KMS-11 (cell line): ENCODE measurements around the gene METAP1D.
A peak's percentile ranks its signal among the peaks of the same experiment; 100 is the strongest.

Experiments used
- H2AFZ ChIP-seq: fragments of 200-600 bp; sonication (generic); 2 replicates; pipeline ENCODE4 v1.6.1; 2016; ENCODE audit warnings: antibody characterized with exemption, mixed run types, low read depth
- H3K27ac ChIP-seq: fragments of 200-600 bp; sonication (generic); 2 replicates; pipeline ENCODE4 v1.6.1; 2016; ENCODE audit warnings: mild to moderate bottlenecking, mixed run types
- H3K27me3 ChIP-seq: fragments of 200-600 bp; sonication (generic); 2 replicates; pipeline ENCODE4 v1.6.1; 2017; ENCODE audit warnings: mild to moderate bottlenecking, low read depth, mixed run types, moderate library complexity; ENCODE audit not compliant: insufficient read depth
- H3K36me3 ChIP-seq: fragments of 200-600 bp; sonication (generic); 2 replicates; pipeline ENCODE4 v1.6.1; 2017; ENCODE audit warnings: mild to moderate bottlenecking, mixed run types; ENCODE audit not compliant: insufficient read depth
- H3K4me1 ChIP-seq: fragments of 200-600 bp; sonication (generic); 2 replicates; pipeline ENCODE4 v1.6.1; 2016; ENCODE audit warnings: mild to moderate bottlenecking, low read depth, mixed run types; ENCODE audit not compliant: poor library complexity, severe bottlenecking
- H3K4me2 ChIP-seq: fragments of 200-600 bp; sonication (generic); 2 replicates; pipeline ENCODE4 v1.7.0; 2016; ENCODE audit warnings: mild to moderate bottlenecking, mixed run types
- H3K4me3 ChIP-seq: fragments of 200-600 bp; sonication (generic); IDR thresholded peaks from 2 replicates; pipeline ENCODE4 v1.6.1; 2017; ENCODE audit warnings: low read depth, low read length, mixed read lengths; ENCODE audit not compliant: insufficient read depth
- H3K79me2 ChIP-seq: fragments of 200-600 bp; sonication (generic); 2 replicates; pipeline ENCODE4 v1.6.1; 2016; ENCODE audit warnings: low read depth, mixed run types; ENCODE audit not compliant: insufficient read depth
- H3K9ac ChIP-seq: fragments of 200-600 bp; sonication (generic); 2 replicates; pipeline ENCODE4 v1.6.1; 2016; ENCODE audit warnings: mild to moderate bottlenecking, mixed run types
- H4K20me1 ChIP-seq: fragments of 200-600 bp; sonication (generic); 2 replicates; pipeline ENCODE4 v1.6.1; 2016; ENCODE audit warnings: mild to moderate bottlenecking, mixed run types; ENCODE audit not compliant: insufficient read depth
- TF ChIP-seq, protein P1 (sequence below): fragments of 200-600 bp; sonication (generic); conservative IDR thresholded peaks from 2 replicates; pipeline ENCODE4 v1.6.1; 2017; ENCODE audit warnings: low read depth, mild to moderate bottlenecking, antibody characterized with exemption, low read length, moderate library complexity, mixed read lengths

Gene METAP1D

DNA sequence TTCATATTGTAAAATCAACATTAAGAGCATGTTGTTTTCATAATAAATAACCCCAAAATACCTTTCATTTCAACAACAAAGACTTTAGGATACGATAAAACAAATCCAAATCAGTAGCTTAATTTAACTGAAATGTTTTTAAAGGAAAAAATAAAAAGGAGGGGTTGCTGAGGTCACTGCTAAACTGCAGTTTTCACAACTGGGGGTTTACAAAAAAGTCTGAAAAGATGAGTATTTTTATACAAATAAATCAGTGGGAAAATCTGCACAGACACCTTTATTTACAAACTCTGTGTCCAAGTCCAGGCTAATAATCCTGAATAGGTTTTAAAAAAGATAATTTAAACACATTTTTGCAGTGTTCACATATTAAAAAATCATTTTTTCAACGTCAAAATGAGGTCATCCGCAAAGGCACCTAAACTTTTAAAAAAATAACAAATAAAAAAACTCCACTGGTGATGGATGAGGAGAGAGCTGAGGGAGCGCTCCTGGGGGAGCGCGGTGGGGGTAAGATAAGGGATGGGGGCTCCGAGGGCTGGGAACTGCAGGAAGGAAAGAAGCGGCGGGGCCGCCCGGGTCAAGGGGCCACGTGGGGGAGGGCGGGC, 99.8 kb downstream of the METAP1D start:
- no peaks in the 10 kb centered on the region for H3K79me2 ChIP-seq
- peaks cover 84% of the 10 kb centered on the region for H3K27me3 ChIP-seq
- H2AFZ ChIP-seq: no peak overlapping the region
- H3K27ac ChIP-seq: no peak overlapping the region
- H3K4me3 ChIP-seq: no peak overlapping the region
- TF ChIP-seq, protein P1, sequence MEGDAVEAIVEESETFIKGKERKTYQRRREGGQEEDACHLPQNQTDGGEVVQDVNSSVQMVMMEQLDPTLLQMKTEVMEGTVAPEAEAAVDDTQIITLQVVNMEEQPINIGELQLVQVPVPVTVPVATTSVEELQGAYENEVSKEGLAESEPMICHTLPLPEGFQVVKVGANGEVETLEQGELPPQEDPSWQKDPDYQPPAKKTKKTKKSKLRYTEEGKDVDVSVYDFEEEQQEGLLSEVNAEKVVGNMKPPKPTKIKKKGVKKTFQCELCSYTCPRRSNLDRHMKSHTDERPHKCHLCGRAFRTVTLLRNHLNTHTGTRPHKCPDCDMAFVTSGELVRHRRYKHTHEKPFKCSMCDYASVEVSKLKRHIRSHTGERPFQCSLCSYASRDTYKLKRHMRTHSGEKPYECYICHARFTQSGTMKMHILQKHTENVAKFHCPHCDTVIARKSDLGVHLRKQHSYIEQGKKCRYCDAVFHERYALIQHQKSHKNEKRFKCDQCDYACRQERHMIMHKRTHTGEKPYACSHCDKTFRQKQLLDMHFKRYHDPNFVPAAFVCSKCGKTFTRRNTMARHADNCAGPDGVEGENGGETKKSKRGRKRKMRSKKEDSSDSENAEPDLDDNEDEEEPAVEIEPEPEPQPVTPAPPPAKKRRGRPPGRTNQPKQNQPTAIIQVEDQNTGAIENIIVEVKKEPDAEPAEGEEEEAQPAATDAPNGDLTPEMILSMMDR: no peak
- H3K4me2 ChIP-seq: peak overlapping the region; percentile 47; the same call in 1 of the 2 replicates
- no peaks in the 10 kb centered on the region for H3K36me3 ChIP-seq
- no peak overlapping the region for H3K9ac ChIP-seq
- H3K4me1 ChIP-seq: peaks cover 48% of the 10 kb centered on the region
- no peaks in the 10 kb centered on the region for H4K20me1 ChIP-seq

DNA sequence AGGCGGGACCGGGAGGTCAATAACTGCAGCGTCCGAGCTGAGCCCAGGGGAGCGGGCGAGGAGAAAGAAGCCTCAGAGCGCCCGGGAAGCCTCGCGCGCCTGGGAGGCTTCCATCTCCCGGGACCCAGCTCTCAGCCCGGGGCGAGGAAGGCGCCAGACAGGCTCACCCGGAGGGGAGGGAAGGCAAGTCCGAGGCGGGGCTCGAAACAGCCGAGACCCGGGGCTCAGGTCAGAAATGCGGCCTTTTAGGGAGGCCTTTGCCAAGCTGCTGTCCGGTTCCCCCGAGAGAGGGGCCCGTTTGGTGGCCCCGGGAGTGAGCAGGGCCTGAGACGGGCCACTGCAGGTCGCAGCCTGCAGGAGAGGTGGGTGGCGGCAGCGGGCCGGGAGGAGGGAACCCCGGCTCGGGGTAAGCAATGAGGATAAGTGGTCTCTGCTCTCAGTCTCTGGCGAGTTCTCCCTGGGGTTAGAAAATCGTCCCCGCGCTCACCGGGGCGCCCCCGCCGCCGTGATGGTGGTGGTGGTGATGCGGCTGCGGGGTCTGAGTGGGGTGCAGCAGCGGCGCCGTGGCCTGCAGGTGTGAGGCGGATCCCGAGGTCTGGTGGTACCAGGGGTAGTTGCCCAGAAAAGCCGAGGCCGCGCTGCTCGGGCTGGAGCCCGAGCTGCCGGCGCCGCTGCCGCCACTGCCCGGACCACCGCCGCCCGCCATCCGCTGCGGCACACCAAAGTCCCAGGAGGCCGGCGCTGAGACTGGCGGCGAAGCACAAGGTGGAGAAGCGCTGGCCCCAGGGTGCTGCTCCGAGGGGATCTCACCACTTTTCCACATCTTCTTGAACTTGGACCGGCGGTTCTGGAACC, 100.6 kb downstream of the METAP1D start:
- no peaks in the 10 kb centered on the region for H4K20me1 ChIP-seq
- no peaks in the 10 kb centered on the region for H3K79me2 ChIP-seq
- H3K4me3 ChIP-seq: no peak overlapping the region
- peaks cover 77% of the 10 kb centered on the region for H3K27me3 ChIP-seq
- H2AFZ ChIP-seq: no peak overlapping the region
- no peak overlapping the region for H3K27ac ChIP-seq
- peak overlapping the region; percentile 47; the same call in 1 of the 2 replicates for H3K4me2 ChIP-seq
- TF ChIP-seq, protein P1: no peak
- no peaks in the 10 kb centered on the region for H3K36me3 ChIP-seq
- H3K4me1 ChIP-seq: peaks cover 48% of the 10 kb centered on the region
- no peak overlapping the region for H3K9ac ChIP-seq

DNA sequence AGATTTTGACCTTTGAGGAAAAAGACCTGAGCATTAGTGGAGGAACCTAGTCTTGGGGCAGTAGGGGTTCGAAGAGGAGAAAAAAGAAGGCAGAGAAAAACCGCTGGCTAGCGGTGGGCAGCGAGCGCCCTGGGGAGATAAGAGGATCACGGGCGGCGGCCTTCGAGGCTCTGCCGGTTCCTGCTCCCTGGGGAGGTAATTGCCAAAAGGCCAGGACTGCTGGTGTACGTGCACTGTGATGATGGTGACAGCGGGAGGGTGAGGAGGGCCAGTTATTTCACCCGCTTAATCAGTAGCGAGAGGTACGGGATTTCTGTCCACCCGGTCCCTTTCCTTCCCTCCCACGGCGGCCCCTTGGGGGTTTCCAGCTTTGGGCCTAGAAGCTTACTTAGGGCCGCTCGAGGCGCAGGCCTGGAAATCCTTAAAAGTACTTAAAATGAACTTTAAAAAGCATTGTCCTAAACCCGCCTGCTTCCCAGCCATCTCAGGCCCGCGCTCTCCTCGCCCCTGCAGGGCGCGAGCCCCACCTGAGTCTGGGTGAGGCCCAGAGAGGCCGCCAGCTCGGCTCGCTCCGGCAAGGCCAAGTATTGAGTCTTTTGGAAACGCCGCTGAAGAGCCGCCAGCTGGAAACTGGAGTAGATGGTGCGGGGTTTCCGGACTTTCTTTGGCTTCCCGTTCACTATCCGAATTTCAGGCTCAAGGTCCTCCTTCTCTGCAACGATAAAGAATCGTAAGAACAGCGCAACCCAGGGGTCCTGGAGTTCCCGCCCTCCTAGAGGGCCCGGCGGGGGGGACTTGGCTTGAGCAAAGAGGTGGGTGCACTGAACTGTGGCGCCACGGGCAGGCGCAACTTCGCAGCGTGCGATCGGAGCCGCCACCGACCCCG, 101.4 kb downstream of the METAP1D start:
- no peak overlapping the region for H3K9ac ChIP-seq
- H3K4me1 ChIP-seq: peaks cover 48% of the 10 kb centered on the region
- TF ChIP-seq, protein P1: no peak
- peak overlapping the region; percentile 74; the same call in 1 of the 2 replicates for H3K4me2 ChIP-seq
- H3K27me3 ChIP-seq: peaks cover 70% of the 10 kb centered on the region
- no peaks in the 10 kb centered on the region for H4K20me1 ChIP-seq
- peak overlapping the region; percentile 47; the same call in 1 of the 2 replicates for H2AFZ ChIP-seq
- no peak overlapping the region for H3K27ac ChIP-seq
- H3K79me2 ChIP-seq: no peaks in the 10 kb centered on the region
- H3K4me3 ChIP-seq: no peak overlapping the region
- H3K36me3 ChIP-seq: no peaks in the 10 kb centered on the region

DNA sequence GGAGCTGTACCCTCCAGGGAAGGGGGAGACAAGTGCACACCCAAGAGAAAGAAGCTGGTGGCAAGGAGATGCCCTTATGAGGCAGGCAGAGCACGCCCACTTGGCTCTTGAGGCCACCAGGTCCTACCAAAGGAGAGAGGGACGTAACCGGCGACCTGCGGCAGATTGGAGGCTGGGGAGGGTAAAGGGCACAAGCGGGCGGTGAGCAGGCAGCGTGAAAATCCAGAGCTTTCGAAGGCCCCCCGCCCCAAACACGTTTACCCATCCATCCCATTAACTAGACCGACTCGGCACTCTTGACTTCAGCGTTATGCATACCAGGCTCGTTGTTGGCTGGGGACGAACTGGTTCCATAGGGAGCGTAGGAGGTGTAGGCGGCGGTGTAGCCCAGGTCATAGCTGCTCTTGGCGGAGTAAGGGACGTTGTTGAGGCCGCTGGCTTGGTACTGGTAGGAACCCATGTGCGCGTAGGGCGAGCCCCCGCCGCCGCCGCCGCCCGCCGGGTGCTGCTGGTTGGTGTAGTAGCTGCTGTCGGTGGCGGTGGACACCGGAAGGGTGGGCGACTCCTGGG, 102.2 kb downstream of the METAP1D start:
- H3K27me3 ChIP-seq: peaks cover 63% of the 10 kb centered on the region
- peak overlapping the region; percentile 74 for H3K4me2 ChIP-seq
- H2AFZ ChIP-seq: peak overlapping the region; percentile 47; the same call in 1 of the 2 replicates
- H3K9ac ChIP-seq: no peak overlapping the region
- H3K4me1 ChIP-seq: peaks cover 46% of the 10 kb centered on the region
- H3K4me3 ChIP-seq: no peak overlapping the region
- no peaks in the 10 kb centered on the region for H3K36me3 ChIP-seq
- H3K27ac ChIP-seq: no peak overlapping the region
- no peaks in the 10 kb centered on the region for H3K79me2 ChIP-seq
- TF ChIP-seq, protein P1: no peak
- H4K20me1 ChIP-seq: no peaks in the 10 kb centered on the region
